ENCODE measurements around the gene CWH43. TPM values are rescaled to one million over a fixed set of nuclear protein-coding genes. Genes with fewer than 3 reads are reported as not detected.
A peak's percentile ranks its signal among the peaks of the same experiment; 100 is the strongest.

The CWH43 gene
- total RNA-seq (not detected in 2 replicates), polyA plus RNA-seq (not detected in 2 replicates)

DNA sequence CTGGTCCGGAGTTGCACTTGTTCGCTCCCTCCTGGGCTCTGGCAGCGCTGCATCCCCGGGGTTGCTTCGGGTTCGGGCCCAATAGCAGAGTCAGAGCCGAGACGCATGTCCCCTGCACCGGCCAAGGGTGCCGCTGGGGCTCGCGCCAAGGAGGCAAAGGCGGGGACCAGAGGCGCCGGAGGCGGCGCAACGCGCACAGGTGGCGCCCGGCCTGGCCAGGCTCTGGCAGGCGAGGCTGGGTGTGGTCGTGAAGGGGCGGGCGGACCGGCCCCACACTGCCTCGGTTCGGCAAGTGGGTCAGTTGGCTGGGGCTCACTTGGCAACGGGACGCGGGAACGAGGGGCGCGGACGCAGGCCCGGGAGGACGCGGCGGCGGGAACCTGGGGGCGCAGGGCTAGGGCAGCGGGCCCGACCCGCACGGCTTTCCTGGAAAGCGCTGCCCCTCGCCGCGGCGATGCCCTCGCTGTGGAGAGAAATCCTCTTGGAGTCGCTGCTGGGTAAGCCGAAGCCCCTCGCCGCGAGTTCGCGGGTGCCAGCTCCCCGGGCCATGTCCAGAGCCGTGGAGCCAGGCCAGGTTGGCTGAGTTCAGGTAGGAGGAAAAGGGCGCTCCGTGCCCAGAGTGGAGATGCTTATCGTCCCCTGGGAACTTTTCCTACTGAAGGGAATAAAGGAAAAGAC lies at the start of gene CWH43:
TSS of gene CWH43 (plus strand) at position 300 of the 678 bp plus-strand sequence. CDS start at position 455, 155 bp downstream.
- H3K4me3 ChIP-seq: no peak within 1 kb of the TSS
- no peaks in the 10 kb centered on the region for H3K36me3 ChIP-seq
- DNase-seq (ENCODE audit: low read depth in 1 of 2, low spot score in 1 of 2): no peak
- no peak within 1 kb of the TSS for H3K27ac ChIP-seq
- H3K27me3 ChIP-seq: peaks cover 51% of the 10 kb centered on the region
- TF ChIP-seq, protein P1, sequence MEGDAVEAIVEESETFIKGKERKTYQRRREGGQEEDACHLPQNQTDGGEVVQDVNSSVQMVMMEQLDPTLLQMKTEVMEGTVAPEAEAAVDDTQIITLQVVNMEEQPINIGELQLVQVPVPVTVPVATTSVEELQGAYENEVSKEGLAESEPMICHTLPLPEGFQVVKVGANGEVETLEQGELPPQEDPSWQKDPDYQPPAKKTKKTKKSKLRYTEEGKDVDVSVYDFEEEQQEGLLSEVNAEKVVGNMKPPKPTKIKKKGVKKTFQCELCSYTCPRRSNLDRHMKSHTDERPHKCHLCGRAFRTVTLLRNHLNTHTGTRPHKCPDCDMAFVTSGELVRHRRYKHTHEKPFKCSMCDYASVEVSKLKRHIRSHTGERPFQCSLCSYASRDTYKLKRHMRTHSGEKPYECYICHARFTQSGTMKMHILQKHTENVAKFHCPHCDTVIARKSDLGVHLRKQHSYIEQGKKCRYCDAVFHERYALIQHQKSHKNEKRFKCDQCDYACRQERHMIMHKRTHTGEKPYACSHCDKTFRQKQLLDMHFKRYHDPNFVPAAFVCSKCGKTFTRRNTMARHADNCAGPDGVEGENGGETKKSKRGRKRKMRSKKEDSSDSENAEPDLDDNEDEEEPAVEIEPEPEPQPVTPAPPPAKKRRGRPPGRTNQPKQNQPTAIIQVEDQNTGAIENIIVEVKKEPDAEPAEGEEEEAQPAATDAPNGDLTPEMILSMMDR (IDR thresholded peaks at IDR 0.05; ENCODE audit: low read depth, low read length): no peak
- H3K9me3 ChIP-seq (ENCODE audit: low read depth): no peaks in the 10 kb centered on the region
- no peaks in the 10 kb centered on the region for H3K4me1 ChIP-seq (ENCODE audit: low read depth)

DNA sequence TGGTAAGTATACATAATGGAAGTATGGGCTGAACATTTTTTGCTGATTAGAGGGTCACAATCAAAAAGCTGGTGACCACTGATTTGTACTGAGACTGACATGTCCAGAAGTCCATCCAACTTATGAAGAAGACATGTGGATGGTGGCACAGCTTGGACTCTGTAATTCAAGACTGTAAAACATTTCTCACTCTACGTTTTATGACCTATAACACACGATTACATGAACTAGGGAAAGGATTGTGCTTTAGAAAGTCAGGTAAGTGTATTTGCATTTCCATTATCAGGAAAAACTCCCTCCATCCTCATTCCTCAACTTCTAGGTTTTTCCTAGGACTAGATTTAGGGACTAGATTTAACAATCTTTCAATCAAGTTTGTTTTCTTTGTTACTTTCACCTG lies 49.0 kb upstream of the CWH43 start:
- no peak overlapping the region for H3K4me3 ChIP-seq
- TF ChIP-seq, protein P1 (IDR thresholded peaks at IDR 0.05; ENCODE audit: low read depth, low read length): no peak
- no peak for DNase-seq (ENCODE audit: low read depth in 1 of 2, low spot score in 1 of 2)
- H3K9me3 ChIP-seq (ENCODE audit: low read depth): no peaks in the 10 kb centered on the region
- no peak overlapping the region for H3K27ac ChIP-seq
- no peaks in the 10 kb centered on the region for H3K27me3 ChIP-seq
- no peaks in the 10 kb centered on the region for H3K36me3 ChIP-seq
- no peaks in the 10 kb centered on the region for H3K4me1 ChIP-seq (ENCODE audit: low read depth)

DNA sequence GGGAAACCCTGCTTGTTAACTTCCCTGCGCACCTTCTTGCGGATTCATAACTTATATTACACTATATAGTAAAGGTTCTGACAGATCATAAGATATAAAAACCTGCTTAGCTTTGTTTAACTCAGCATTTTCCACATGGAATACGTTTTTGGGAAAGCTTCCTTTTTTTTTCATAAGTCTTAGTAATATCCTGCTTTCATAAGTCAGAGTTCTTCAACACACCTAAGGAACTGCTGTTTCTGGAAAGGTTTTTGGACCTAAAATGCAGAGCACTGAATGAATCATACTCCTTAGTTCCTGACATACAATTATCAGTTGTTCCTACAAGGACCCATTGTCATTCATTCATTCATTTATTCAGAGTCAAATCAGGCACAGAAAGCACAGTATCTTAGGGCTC lies 47.2 kb upstream of the CWH43 start:
- Histone ChIP-seq H3K27ac (no peak overlapping the region), H3K4me1 (ENCODE audit: low read depth) (no peaks in the 10 kb centered on the region), H3K9me3 (ENCODE audit: low read depth) (no peaks in the 10 kb centered on the region), H3K36me3 (no peaks in the 10 kb centered on the region), H3K27me3 (no peaks in the 10 kb centered on the region), H3K4me3 (no peak overlapping the region)
- no peak for DNase-seq (ENCODE audit: low read depth in 1 of 2, low spot score in 1 of 2)
- TF ChIP-seq, protein P1 (IDR thresholded peaks at IDR 0.05; ENCODE audit: low read depth, low read length): no peak

DNA sequence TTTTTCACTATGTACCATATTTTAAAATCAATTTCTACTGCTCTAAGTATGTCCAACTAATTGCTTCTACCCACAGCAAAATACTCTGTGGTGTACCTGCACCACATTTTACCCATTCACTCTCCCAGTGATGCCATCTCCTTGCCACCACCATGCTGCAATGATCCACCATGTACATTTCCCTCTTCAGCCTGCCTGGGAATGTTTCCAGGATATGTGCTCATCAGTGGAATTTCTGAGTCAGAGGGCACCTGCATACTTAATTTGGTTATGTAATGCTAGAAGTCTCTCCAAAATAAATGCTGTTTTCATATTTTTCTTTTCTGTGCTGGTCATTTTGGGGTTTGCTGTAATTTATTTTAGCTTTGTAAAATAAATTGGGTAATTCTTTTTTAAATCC lies 46.3 kb upstream of the CWH43 start:
- no peaks in the 10 kb centered on the region for H3K9me3 ChIP-seq (ENCODE audit: low read depth)
- H3K4me1 ChIP-seq (ENCODE audit: low read depth): no peaks in the 10 kb centered on the region
- H3K4me3 ChIP-seq: no peak overlapping the region
- H3K27ac ChIP-seq: no peak overlapping the region
- DNase-seq (ENCODE audit: low read depth in 1 of 2, low spot score in 1 of 2): peak in 1 of 2 donors; percentile 75
- TF ChIP-seq, protein P1 (IDR thresholded peaks at IDR 0.05; ENCODE audit: low read depth, low read length): no peak
- no peaks in the 10 kb centered on the region for H3K27me3 ChIP-seq
- no peaks in the 10 kb centered on the region for H3K36me3 ChIP-seq

DNA sequence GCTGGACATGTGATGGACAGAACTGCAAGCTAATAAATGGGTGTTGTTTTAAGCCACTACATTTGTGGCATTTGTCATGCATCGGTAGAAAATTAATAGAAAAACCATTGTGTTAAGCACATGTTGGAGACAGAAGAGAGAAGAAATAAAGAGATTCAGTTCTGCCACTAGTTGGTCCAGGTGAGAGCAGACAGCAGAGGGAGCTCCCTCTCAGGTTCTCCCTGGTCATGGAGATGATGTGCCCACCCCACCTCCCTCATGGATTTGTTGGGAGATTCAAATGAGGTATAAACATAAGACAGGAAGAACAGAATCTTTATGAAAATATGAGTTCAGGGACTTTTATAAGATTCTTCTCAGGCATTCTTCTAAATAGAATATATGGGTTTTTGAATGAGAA lies 42.7 kb upstream of the CWH43 start:
- Histone ChIP-seq H3K4me3 (no peak overlapping the region), H3K27me3 (no peaks in the 10 kb centered on the region), H3K27ac (no peak overlapping the region), H3K4me1 (ENCODE audit: low read depth) (no peaks in the 10 kb centered on the region), H3K36me3 (no peaks in the 10 kb centered on the region), H3K9me3 (ENCODE audit: low read depth) (no peaks in the 10 kb centered on the region)
- TF ChIP-seq, protein P1 (IDR thresholded peaks at IDR 0.05; ENCODE audit: low read depth, low read length): no peak
- DNase-seq (ENCODE audit: low read depth in 1 of 2, low spot score in 1 of 2): no peak
